RPMI7951 (cell line): ENCODE measurements around the gene CABP4. TPM values are rescaled to one million over a fixed set of nuclear protein-coding genes. Genes with fewer than 3 reads are reported as not detected.

Experiments used
- DNase-seq: peaks from one replicate; pipeline ENCODE4 v3.0.0-alpha.2; 2012; ENCODE audit warnings: low read depth
- total RNA-seq: library from RNA; depleted of rRNA; stranded (reverse); fragments of >200 nt; shearing (Covaris generic); gene quantifications from 2 replicates; pipeline ENCODE4 v1.2.3, GENCODE V29; 2014

CABP4 gene
- total RNA-seq, 1 experiment from 2014 or later = not detected

DNA sequence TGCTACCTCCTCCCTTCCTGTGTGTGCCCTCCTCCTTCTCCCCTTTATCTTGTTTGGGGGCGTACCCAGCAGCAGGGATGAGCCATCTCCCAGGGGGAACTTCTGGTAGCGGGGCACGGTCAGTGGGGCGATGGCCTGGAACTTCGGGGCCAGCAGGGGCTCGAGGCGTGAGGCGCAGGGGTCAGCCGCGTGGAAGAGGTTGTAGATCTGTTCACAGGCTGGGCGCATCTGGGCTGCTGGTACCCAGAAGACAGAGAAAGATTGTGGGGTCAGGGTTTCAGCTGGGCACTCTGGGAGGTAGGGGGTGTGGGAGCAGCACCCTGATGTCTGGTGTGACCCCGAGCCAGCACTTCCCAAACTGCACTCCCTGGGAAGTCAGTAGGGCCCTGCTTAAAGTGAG is 41.0 kb downstream of the CABP4 start:
- no peak for DNase-seq

DNA sequence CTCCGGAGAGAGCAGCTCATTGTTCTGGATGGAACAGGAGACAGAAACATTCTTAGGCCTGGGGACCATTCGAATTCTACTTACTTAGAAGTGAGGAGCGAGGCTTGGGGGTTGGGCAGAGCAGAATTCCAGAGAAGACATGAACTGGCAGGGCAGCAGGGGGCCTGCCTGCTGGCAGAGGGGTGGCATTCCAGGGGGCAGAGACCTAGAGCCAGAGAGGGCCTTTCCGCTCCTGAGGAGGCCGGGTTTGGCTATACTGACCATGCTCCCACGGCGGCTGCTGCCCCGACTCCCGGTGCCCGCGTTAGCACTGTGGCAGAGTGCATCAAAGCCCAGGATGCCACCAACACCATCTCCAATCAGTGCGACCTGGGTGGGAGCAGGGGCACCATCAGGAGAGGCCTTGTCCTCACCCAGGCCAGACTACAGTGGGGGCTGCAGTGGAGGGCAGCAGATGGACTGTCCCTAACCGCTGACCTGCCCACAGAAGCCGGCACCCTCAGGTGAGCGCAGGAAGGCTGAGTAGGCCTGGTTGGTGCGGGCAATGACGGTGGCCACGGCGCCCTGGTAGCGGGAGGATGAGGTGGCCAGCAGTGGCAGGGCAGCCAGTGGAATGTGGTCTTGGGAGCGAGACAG is 42.6 kb downstream of the CABP4 start:
- no peak for DNase-seq

- DNase-seq = no peak
Measured at GRCh38 chr11:67498544-67498972, 43.4 kb downstream of the CABP4 start.

- no peak for DNase-seq
Measured at GRCh38 chr11:67499808-67500483, 44.8 kb downstream of the CABP4 start.

DNA sequence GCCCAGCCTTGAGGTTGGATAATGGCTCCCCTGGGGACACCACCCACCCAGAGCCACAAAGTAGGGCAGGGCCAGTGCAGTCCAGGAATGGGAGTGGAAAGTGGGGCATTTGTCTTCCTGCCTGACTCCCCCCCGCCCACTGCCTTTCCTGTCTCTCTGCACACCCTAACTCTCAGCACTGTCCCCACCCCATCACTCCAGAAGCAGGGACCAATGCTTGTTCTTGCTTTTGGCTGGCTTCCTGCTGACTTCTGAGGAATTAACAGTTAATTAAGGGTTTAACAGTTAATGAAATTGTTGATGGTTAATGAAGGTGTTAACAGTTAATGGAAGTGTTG is 45.3 kb downstream of the CABP4 start:
- no peak for DNase-seq

DNA sequence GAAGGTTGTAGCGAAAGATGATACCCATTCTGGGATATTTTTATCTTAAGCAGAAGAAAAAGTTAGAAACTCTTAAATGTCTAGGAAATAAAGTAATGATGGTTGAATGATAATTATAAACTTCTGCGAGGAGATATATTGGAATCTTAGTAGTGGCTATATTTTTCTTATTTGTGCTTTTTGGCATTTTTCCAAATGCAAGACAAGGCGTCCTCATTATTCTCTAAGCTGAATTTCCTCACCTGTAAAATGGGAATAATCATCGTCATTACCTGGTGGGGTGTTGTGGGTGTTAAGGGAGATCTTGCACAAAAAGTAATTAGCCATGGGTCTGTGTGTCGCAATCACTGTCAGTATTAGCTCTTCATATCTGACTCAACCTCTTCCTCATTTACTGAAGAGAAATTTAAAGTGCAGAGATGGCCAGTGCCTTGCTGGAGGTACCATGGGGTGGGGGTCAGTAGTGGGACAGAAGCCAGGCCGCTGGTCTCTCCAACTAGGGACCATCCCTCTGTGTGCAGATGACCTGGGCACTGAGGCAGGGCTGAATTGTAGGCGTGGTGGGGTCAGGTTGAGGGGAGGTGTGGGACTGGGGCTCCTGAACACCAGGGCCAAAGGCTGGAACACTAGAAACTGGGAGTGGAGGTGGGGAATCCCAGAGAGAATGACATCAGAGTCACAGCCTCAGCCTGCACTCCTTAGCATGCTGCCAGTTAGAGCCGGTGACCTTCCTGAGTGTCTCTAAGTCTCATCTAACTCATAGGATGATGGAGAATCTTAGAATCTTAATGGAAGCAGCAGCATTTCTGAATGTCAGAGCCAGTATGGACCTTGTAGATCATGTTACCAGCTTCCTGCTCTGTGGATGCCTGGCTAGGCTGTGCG is 45.9 kb downstream of the CABP4 start:
- no peak for DNase-seq

GRCh38 chr11:67501854-67502253 is 46.7 kb downstream of the CABP4 start:
- no peak for DNase-seq

DNA sequence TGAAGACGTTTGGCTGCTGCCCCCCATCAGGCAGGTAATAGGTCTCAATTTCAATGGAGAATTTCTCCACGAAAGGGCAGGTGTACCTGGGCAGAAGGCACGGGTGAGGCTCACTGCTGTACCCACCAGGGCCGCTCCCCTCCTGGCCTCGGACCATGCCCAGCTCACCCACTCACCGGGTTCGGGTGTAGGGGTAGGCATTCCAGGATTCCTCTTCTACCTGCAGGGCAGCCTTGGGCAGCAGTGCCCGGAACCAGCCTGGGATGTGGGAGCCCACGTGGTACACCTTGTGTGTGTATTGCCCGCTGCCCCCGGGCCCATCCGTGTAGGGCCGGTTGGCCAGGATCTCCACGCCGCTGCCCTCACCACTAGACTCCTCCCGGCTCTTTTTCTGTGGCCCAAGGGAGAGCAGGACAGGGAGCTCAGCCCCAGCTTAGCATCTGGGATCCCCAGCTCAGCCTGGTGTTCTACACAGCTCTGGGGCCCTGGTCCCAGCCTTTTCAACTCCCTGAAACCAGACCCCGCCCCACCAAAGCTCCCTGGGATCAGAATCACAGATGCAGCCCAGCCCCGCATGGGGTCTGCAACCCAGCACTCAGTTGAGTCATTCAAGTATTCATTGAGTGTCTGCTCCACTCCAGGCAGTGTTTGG is 47.3 kb downstream of the CABP4 start:
- no peak for DNase-seq

DNA sequence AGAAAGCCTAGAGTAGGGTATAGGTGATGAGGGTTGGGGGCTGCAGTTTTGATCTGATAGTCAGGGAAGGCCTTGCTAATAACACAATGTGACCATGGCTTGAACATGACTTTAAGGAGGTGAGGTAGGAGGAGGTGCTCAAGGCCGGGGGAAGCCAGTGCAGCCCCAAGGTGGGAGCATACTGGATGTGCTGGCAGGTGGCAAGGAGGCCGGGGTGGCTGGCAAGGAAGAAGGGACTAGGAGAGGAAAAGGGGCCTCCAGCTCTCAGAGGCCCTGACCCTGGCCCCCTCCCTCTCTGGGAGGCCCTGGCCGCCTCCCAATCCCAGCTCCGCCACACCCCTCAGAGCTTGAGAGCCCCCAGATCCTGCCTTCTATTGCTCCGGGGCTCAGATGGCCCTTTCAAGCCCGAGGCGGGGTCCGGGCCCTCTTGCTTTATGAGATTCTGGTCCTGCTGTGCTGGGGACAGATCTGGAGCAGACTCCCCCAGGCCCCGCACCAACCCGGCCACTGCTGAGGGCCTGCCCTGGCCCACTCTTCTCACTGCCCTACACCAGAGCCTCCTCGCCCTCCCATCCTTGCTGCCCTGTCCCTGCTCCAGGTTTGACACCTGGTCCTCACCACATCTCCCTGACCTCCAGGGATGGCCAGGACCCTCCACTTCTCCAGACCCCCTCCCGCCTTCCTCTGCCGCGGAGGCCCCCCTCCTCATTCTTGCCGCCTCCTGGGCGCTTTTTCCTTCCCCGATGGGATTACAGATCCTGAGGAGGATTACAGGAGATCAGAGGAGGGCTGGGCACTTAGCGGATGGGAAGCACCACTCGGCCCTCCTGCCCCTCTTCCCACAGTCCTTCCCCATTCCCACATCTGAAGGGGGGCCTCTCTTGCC is 48.2 kb downstream of the CABP4 start:
- DNase-seq = no peak

DNA sequence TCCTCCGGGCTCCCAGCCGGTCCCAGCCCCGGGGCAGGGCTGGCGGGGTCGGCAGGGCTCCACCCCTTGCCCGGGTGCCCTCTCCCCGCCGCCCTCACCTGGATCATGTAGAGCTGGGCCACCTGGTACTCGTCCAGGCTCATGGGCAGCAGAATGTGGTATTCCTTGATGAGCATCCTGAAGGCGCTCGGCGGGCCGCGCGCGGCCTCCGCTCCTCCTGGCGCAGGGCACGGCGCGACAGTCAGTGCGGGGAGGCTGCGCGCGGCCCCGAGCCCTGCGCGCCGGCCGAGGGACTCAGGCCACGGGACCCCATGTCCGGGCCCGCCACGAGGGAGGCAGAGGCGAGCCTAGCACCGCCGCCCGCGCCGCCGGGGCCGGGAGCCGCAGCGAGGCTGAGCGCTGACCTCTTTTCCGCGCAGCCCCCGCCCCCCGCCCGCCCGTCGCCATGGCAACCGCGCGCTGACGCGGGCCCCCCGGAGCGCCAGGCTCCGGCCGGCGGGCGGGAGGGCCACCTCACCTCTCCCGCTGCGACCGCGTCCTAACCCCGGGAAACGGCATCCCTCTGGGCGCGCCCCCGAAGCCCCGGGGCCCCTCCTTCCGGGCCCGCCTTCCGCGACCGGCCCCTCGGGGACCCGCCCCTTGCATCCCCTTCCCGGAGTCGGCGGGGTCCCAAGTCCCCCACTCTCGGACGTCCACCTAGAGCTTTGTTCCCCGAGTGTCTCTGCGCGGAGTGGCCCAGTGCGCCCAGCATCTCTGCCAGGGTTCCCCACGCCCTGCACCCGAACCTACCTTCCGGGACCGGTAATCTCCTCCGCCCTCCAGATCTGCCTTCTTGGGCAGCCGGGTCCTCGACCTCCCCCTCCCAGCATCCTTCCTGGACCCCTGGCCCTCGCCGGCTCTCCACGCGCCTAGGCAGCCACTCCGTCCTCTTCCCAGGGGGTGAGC is 49.1 kb downstream of the CABP4 start:
- peak; percentile 45 for DNase-seq

GRCh38 chr11:67504950-67505581 is 49.9 kb downstream of the CABP4 start, which contains the start of gene PITPNM1:
Gene PITPNM1, minus strand, starts transcription at chr11:67505363. Its CDS starts 1,183 bp downstream, at chr11:67504180.
- DNase-seq = peak; percentile 66

DNA sequence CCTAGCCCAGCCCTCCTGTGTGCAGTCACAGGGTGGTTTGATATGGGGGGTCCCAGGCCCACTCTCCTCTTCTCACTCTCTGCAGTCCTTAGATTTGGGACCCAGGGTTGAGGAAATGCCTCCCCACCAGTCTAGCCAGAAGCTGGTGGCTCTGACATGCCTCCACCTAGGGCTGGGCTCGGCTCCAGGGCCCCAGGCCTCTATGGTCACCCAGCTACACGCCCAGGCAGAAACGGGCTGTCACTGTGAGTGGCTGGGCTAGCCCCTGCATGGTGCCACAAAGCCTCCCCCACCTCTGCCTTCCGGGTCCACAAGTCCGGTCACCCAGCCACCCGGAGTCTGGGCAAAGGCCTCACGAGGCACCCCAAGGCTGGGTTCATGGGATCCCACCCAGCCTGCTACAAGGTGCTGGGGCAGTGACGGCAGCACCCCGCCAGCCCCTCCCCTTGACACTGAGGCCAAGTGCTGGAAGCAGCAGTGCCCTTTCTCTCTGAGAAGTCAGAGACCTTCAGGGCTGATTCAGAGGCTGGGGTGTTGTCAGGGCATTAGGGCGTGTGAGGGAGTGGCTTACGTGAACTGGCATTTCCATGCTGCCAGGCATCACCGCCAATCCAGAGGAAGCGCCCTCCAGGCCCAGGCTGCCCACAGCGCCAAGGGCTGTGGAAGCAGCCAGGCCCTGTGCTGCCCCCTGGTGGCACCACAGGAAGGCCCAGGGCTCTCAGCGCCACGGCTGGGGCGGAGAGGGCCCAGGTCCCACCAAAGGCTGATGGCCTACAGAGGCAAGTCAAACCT is 50.6 kb downstream of the CABP4 start:
- peak; percentile 94 for DNase-seq

DNA sequence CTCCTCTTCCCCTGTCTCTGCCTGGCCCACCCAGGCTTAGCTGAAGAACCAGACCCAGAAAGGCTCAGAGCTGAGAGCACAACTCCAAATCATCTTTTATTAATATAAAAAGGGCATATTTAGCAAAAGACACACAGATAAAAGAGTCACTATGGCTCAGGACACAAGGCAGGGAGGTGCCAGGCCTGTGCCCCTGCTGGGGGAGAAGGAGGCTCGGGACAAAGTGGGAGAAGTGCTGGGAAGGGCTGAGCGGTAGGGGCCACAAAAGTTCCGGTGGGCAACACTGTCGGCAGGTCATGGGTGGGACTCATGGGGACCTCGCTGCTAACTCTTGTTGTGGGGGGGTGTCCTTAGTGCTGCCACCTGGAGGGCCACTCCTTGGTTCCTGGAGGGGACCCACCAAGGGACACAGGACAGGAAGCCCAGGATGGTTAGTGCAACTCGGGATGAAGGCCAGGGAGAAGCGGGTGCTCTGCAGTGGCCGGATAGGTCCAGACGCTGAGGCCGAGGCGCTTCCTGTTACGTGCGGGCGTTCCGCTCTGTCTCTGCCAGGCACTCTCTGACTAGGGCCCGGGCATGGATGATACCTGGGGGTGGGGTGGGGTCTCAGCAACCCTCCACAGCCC is 51.4 kb downstream of the CABP4 start:
- DNase-seq = no peak

- DNase-seq = peak; percentile 77
Measured at GRCh38 chr11:67507242-67507863, 52.2 kb downstream of the CABP4 start.

- DNase-seq = peak; percentile 100
Measured at GRCh38 chr11:67507864-67508485, 52.8 kb downstream of the CABP4 start, which contains the start of gene CDK2AP2. Gene CDK2AP2, minus strand, starts transcription at chr11:67508162. Its CDS starts 80 bp downstream, at chr11:67508082.

- DNase-seq = peak; percentile 93
Measured at GRCh38 chr11:67508486-67509121, 53.5 kb downstream of the CABP4 start.

DNA sequence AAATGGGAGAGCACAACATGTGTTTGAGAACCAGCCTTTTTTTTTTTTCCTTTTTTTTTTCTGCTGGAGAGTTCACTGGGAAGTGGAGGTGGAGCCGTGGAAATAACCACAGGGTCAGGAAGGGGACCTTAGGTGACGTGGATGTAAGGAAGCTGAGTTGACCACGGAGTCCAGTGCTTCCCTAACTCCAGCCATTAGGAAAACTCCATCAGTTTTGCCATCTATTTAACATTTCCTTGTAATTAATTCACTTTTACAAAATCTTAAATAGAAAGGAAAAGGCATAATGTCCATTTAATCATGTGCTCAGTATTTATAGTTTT is 54.8 kb downstream of the CABP4 start:
- DNase-seq = peak; percentile 32
